Muscle of leg (tissue), 11 donors: ENCODE measurements around the gene SCNN1B. TPM values are rescaled to one million over a fixed set of nuclear protein-coding genes. Genes with fewer than 3 reads are reported as not detected.
"Not testable (repeated sequence)": the region's sequence is repeated elsewhere in the genome, so short reads cannot be mapped to it uniquely, and the experiment has no call there.

ENCODE experiments used
- DNase-seq: peaks from one replicate; pipeline ENCODE4 v3.0.0; 2013
- H3K27ac ChIP-seq: one replicate; pipeline ENCODE4 v1.5.1; 2013; ENCODE audit warnings: mild to moderate bottlenecking, low read length, control low read depth
- H3K27me3 ChIP-seq: one replicate; pipeline ENCODE4 v1.6.1; 2013; ENCODE audit warnings: low read length; ENCODE audit not compliant: control insufficient read depth, insufficient read depth
- H3K36me3 ChIP-seq: one replicate; pipeline ENCODE4 v1.6.1; 2013; ENCODE audit warnings: low read length; ENCODE audit not compliant: control insufficient read depth, insufficient read depth
- H3K4me1 ChIP-seq: one replicate; pipeline ENCODE4 v1.6.1; 2013; ENCODE audit warnings: low read length; ENCODE audit not compliant: control insufficient read depth, insufficient read depth
- H3K4me3 ChIP-seq: one replicate; pipeline ENCODE4 v1.5.1; 2013; ENCODE audit warnings: low read length, control low read depth
- H3K9me3 ChIP-seq: replicated peaks from 2 replicates; pipeline ENCODE4 v1.6.1; 2013; ENCODE audit warnings: low read depth, low read length; ENCODE audit not compliant: control insufficient read depth
- WGBS: methylation state at CpG from one replicate; pipeline ENCODE4 v1.1.5; 2013; ENCODE audit warnings: missing lambda C conversion rate; ENCODE audit not compliant: insufficient coverage; 5-methylcytosine and 5-hydroxymethylcytosine counted together
- polyA plus RNA-seq, 8 donors: library from polyadenylated mRNA; unstranded; fragments of 120-200 nt; gene quantifications; one replicate each; pipeline versions ENCODE4 v1.2.1 to v1.2.3, GENCODE V29; 2013; ENCODE audit warnings: inconsistent platforms in 1 of 8, low replicate concordance in 1 of 8; ENCODE audit not compliant: insufficient read length in 8 of 8, insufficient read depth in 1 of 8
- total RNA-seq: library from RNA; stranded (reverse); fragments of 120-200 nt; gene quantifications from one replicate; pipeline ENCODE4 v1.2.4, GENCODE V29; 2013

Gene SCNN1B
- total and polyA plus RNA-seq, 9 donors, result 0.04 to 0.68 (median 0.16) TPM; not detected in 3

- no peaks in the 10 kb centered on the region for H3K36me3 ChIP-seq
- 46% methylated on average over 3 of the region's 5 CpGs for WGBS
- no peaks in the 10 kb centered on the region for H3K9me3 ChIP-seq
- no peaks in the 10 kb centered on the region for H3K27me3 ChIP-seq
- peak; percentile 16 for DNase-seq
- no peaks in the 10 kb centered on the region for H3K4me1 ChIP-seq
- H3K27ac ChIP-seq, result no peak overlapping the region
- H3K4me3 ChIP-seq, result no peak overlapping the region
Measured at GRCh38 chr16:23365602-23366240, 63.6 kb downstream of the SCNN1B start.

GRCh38 chr16:23366341-23366740, 64.2 kb downstream of the SCNN1B start:
- not testable (repeated sequence) for H3K9me3 ChIP-seq, H3K4me1 ChIP-seq, H3K36me3 ChIP-seq, H3K27me3 ChIP-seq, DNase-seq, H3K4me3 ChIP-seq, H3K27ac ChIP-seq
- 68% methylated on average over 4 of the region's 7 CpGs for WGBS

- no peaks in the 10 kb centered on the region for H3K9me3 ChIP-seq
- no peaks in the 10 kb centered on the region for H3K27me3 ChIP-seq
- H3K4me1 ChIP-seq, result no peaks in the 10 kb centered on the region
- no peak overlapping the region for H3K27ac ChIP-seq
- no peak overlapping the region for H3K4me3 ChIP-seq
- no peak for DNase-seq
- no peaks in the 10 kb centered on the region for H3K36me3 ChIP-seq
- 94% methylated on average over 5 of the region's 10 CpGs for WGBS
Measured at GRCh38 chr16:23367564-23367963, 65.5 kb downstream of the SCNN1B start.

DNA sequence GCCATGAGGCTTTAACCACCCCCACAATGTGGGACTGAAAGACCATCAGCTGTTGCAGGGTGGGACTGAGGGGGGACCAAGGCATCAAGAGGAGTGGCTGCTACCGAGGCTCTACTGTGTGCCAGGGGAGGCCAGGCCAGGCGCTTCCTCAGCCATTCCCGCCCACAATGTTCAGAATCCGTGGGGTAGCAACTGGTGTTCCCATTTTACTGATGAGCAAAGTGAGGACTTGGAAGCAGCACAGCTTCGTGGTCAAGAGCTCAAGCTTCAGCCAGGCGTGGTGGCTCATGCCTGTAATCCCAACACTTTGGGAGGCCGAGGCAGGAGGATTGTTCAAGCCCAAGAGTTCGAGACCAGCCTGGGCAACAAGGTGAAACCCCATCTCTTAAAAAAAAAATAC, 65.9 kb downstream of the SCNN1B start:
- Histone ChIP-seq H3K4me1 (no peaks in the 10 kb centered on the region), H3K9me3 (no peaks in the 10 kb centered on the region), H3K27ac (no peak overlapping the region), H3K36me3 (no peaks in the 10 kb centered on the region), H3K27me3 (no peaks in the 10 kb centered on the region), H3K4me3 (no peak overlapping the region)
- DNase-seq, result no peak
- WGBS, result 76% methylated on average over 6 of the region's 8 CpGs

GRCh38 chr16:23368469-23368868, 66.4 kb downstream of the SCNN1B start:
- WGBS, result 75% methylated on average over 2 of the region's 5 CpGs
- Histone ChIP-seq H3K9me3 (no peaks in the 10 kb centered on the region), H3K4me3 (no peak overlapping the region), H3K27me3 (no peaks in the 10 kb centered on the region), H3K36me3 (no peaks in the 10 kb centered on the region), H3K4me1 (no peaks in the 10 kb centered on the region), H3K27ac (no peak overlapping the region)
- DNase-seq, result no peak

- H3K4me1 ChIP-seq, result no peaks in the 10 kb centered on the region
- H3K4me3 ChIP-seq, result no peak overlapping the region
- no peak overlapping the region for H3K27ac ChIP-seq
- no peaks in the 10 kb centered on the region for H3K9me3 ChIP-seq
- no CpG with 5 or more reads among the region's 7 CpGs for WGBS
- DNase-seq, result no peak
- H3K27me3 ChIP-seq, result no peaks in the 10 kb centered on the region
- H3K36me3 ChIP-seq, result no peaks in the 10 kb centered on the region
Measured at GRCh38 chr16:23369416-23369815, 67.3 kb downstream of the SCNN1B start.

DNA sequence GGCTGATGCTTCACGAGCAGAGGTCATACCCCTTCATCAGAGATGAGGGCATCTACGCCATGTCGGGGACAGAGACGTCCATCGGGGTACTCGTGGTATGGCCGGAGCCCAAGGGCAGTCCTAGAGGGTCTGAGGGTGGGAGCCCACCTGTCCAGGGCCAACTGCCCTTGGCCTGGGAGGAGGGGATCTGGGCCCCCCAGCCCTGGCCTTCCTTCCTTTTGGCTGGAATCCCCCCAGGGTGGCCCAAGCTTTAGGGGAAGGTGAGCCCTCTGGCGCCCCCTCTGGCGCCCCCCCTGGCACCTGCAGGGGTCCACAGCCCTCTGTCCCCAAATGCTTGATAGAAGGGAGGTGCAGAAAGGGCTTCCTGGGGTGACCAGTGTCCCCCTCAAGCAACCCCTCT, 69.3 kb downstream of the SCNN1B start:
- Histone ChIP-seq H3K4me3 (no peak overlapping the region), H3K27ac (no peak overlapping the region), H3K36me3 (no peaks in the 10 kb centered on the region), H3K4me1 (no peaks in the 10 kb centered on the region), H3K9me3 (no peaks in the 10 kb centered on the region), H3K27me3 (no peaks in the 10 kb centered on the region)
- 88% methylated on average over 6 of the region's 9 CpGs for WGBS
- DNase-seq, result no peak

DNA sequence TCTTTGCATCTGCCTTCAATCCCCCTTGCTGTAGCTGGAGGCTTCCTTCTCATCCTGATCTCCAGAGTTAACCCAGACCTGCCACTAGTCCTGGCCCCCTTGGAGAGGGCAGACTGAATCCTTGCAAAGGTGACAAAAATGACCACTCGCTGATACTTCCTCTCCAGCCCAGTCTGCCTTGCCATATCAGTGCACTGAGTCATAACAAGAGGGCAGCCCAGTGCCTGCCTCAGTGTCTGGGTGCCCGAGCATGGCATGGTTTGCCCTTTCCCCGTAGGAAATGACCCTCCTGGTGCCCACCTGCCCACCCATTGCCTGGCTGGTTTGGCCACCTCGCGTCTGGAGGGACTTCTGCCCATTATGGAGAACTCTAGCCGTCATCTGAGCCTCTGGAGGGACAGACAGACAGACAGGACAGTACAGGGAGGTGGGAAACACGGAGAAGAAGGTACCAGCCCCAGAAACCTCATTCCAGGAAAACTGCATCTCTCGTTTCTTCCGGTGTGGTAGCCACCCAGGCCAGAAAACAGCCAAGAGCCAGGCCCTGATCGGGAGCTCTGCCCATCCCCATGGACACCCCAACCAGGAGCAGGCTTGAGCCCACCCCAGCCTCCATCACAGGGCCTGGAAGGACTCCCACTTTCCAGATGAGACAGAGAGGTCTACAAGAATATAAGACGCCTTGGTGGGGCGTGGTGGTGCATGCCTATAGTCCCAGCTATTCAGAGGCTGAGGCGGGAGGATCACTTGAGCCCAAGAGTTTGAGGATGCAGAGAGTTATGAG, 71.5 kb downstream of the SCNN1B start:
- H3K27me3 ChIP-seq, result no peaks in the 10 kb centered on the region
- H3K36me3 ChIP-seq, result no peaks in the 10 kb centered on the region
- no peak overlapping the region for H3K4me3 ChIP-seq
- no peaks in the 10 kb centered on the region for H3K4me1 ChIP-seq
- DNase-seq, result no peak
- no peak overlapping the region for H3K27ac ChIP-seq
- WGBS, result 77% methylated on average over 11 of the region's 13 CpGs
- H3K9me3 ChIP-seq, result no peaks in the 10 kb centered on the region

- H3K9me3 ChIP-seq, result no peaks in the 10 kb centered on the region
- WGBS, result 69% methylated on average over 11 of the region's 17 CpGs
- no peak for DNase-seq
- H3K4me3 ChIP-seq, result no peak overlapping the region
- H3K36me3 ChIP-seq, result no peaks in the 10 kb centered on the region
- H3K4me1 ChIP-seq, result no peaks in the 10 kb centered on the region
- no peak overlapping the region for H3K27ac ChIP-seq
- H3K27me3 ChIP-seq, result no peaks in the 10 kb centered on the region
Measured at GRCh38 chr16:23374721-23375510, 72.8 kb downstream of the SCNN1B start.

GRCh38 chr16:23375643-23376042, 73.5 kb downstream of the SCNN1B start:
- Histone ChIP-seq H3K9me3 (no peaks in the 10 kb centered on the region), H3K27ac (no peak overlapping the region), H3K27me3 (no peaks in the 10 kb centered on the region), H3K4me3 (no peak overlapping the region), H3K4me1 (no peaks in the 10 kb centered on the region), H3K36me3 (no peaks in the 10 kb centered on the region)
- WGBS, result 79% methylated on average over 7 of the region's 7 CpGs
- no peak for DNase-seq
